Measurements from ENCODE around the gene MTERF4.

MTERF4 gene

DNA sequence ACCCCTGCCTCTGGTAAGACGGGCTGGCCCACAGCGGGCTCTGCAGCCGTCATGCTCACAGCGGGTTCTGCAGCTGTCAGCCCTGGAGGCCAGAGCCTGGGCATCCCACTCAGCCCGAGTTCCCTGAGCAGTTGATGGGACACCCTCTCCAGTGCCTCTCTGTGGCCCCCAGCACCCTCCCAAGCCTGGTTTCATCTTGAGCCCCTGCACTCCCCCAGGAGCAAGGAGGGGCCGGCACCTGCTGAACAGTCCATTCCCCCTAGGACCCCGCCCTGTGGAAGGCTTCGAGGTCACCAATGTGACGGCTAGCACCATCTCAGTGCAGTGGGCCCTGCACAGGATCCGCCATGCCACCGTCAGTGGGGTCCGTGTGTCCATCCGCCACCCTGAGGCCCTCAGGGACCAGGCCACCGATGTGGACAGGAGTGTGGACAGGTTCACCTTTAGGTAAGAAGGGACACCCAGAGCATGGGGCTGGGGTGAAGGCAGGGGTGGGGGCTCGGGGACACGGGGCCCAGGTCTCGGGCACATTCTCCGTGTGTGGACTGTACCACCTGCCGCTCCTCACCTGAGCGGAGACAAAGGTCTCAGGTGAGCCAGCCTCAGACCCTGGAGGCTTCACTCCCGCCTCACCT is 34.5 kb downstream of the MTERF4 start:
- no peak for DNase-seq

DNA sequence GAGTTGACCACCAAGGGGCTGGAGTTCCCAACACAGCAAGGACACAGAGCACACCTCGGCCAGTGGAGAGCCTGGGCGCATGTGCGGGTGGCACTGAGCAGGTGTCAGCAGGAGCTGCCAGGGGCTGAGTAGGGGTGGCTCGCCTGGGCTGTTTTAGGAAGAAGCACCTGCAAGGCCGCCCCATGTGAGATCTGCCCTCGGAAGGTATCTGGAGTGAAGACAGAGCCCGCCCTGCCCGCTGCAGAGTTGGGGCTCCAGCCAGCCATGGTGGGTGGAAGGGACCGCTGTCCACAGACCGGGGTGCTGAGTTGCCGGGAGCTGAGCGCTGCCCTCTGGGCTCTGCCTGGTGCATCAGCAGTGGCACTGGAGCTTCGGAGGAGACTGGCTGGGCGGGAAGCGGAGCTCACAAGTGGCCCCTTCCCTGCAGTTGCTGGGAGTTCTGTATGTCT is 35.2 kb downstream of the MTERF4 start:
- no peak for DNase-seq

DNA sequence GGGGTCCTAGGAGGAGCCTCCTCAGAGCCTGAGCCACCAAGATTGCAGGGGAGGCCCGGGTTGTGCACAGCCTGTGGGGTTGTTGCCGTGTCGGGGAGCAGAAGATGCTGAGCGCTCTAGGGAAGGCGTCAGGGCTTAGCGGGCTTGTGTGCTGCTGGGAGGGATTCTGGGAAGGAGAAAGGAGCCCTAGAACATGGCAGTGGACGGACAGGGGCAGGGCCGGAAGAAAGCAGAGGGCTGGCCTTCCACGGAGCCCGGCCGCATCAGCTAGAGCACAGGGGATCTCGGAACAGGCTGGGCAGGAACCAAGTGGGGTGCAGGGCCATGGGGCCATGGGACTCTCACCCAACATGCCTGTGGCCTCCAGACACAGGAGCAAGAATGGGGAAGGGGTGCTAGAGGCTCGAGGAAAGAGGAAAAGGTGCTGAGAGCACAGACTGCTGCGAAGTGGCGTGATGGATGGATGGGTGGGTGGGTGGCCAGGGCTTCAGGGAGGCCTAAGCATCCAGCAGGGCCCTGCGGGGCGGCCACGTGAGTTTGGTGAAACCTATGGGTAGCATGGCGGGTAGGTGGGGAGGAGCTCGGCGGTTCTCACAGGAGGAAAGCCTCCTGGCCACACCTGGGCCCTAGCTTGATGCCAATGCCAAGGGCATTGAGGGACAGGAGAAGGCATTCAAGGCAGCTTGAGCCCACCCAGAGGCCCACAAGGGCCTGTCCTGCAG is 35.8 kb downstream of the MTERF4 start:
- no peak for DNase-seq

DNA sequence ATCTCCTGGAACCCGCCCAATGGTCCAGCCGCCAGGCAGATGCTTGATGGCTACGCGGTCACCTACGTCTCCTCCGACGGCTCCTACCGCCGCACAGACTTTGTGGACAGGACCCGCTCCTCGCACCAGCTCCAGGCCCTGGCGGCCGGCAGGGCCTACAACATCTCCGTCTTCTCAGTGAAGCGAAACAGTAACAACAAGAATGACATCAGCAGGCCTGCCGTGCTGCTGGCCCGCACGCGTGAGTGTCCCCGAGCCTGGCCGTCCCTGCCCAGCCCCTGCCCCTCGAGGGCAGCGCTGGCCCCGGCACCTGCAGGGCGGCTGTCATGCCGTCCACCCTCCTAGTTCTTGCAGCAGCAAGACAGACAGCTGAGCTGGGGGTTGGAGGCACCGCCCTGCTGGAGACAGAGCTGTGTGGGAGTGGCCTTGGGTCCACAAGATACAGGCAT is 36.7 kb downstream of the MTERF4 start:
- DNase-seq: no peak

DNA sequence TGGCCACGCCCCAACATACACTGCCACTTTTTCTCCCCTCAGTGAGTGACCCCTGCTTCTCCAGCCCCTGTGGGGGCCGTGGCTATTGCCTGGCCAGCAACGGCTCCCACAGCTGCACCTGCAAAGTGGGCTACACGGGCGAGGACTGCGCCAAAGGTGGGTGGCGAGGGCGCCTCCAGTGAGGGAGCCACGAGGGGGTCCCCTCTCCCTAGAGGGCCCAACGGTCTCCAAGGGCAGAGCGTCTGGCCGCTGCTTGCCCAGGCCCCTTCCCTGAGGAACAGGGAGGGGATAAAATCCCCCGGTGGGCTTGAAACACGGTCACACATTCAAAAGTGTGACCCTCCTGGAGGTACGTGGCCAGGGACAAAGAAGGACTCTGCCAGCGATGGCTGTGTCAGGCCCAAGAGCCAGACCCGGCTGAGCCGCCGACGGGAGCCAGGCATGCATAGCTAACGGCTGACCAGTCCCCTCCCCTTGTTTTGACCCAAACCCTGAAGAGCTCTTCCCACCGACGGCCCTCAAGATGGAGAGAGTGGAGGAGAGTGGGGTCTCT is 37.2 kb downstream of the MTERF4 start:
- DNase-seq: no peak

DNA sequence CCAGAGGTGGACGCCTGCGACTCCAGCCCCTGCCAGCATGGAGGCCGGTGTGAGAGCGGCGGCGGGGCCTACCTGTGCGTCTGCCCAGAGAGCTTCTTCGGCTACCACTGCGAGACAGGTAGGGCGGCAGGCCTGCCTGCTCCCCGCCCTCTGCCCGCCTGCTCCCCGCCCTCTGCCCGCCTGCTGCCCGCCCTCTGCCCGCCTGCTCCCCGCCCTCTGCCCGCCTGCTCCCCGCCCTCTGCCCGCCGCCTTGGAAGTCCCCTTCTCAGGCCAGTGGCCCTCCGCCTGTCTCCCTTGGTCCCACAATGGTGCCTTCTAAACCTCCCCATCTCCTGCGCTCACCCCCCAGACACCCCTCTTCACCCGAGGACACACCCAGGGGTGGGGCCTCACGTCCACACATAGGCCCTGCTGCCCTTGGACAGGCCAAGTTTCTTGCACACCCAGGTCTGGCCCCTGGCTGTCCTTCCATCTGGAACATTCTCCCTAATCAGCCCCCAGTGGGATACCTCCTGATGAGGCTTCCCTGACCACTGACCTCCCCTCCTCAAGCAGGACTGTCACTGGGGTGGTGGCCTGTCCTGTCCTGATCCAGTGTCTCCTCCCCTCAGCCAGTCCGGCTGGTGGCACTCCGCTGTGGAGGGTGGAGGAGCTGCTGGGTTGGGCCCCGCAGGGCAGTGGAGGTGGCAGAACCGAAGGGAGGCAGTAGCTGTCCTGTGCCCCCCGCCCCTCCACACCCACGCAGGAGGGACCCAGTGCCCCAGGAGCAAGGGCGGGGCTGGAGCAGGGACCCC is 37.9 kb downstream of the MTERF4 start:
- DNase-seq: peak; percentile 38

DNA sequence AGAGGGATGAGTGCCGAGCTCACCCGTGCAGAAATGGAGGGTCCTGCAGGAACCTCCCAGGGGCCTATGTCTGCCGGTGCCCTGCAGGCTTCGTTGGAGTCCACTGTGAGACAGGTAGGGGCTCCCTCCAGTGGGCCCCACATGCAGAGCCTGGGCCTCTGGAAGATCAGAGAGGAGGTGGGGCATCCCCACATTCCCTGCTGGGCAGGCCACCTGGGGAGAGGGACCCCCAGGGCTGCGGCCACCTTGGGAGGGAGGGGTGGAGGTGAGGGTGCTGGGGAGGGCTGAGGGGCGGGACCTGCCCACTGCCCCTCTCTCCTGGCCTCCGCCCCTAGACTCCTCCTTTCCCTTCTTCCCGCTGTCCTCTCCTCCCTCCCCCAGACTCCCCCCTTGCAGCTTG is 38.5 kb downstream of the MTERF4 start:
- DNase-seq: no peak

DNA sequence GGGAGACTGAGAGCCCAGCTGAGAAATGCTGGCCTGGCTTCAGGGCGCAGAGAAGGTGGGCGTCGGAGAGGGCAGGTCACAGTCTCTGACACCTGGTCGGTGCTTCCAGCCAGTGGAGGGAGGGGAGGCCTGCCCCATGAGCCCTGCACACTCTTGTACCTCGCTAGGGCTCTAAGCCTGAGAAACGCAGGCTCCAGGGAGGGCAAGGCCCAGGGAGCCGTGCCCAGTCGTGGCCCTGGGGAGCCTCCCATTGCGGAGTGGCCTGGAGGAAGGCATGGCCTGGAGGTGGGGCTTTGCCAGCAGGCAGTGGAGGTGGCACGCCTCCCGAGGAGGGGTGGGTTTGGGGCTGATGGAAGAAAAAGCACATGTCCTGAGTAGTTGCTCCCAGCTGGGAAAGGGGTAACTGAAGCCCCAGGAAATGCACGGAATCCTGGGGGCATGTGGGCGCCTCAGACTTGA is 39.0 kb downstream of the MTERF4 start:
- no peak for DNase-seq

DNA sequence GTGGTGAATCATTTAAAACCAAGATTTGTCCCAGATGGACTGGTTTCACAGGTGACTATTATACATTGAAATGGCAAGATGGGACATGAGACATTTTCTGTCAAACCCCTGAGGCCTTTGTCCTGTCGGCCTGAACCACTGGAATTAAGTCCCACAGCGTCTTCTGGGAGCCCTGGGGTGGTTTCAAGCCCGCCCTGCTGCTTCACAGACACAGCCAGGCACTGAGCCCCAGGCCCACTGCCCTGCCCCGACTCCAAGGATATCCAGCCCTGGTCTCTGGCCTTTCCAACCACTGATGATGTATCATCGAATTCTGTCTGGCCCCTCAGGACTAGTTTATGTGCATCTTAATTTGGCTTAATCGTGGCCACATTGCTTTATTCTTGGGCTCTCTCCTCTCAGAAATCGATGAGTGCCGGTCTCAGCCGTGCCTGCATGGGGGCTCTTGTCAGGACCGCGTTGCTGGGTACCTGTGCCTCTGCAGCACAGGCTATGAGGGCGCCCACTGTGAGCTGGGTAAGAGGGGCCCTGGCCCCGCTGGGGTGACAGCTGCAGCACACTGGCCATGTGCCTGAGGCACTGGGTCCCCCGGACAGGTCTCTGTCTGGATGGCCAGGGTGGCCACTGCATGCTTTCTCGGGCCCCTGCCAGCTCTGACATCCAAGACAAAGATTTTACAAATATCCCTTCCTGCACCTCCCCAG is 39.5 kb downstream of the MTERF4 start:
- DNase-seq: no peak

DNA sequence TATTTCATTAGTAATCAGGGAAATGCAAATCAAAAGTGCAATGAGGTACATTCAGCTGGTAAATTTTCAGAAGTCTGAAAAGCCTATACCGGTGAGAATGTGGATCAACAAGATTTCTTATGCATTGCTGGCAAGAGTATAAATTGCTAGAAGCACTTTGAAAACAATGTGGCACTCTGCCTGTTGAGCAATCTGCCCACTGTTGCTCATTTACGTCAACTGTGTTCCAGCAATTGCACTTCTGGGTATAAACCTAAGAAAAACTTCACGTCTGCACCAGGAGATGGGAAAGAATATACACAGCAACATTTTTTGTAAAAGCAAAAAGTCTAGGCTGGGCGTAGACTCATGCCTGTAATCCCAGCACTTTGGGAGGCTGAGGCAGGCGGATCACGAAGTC is 40.8 kb downstream of the MTERF4 start:
- no peak for DNase-seq

DNA sequence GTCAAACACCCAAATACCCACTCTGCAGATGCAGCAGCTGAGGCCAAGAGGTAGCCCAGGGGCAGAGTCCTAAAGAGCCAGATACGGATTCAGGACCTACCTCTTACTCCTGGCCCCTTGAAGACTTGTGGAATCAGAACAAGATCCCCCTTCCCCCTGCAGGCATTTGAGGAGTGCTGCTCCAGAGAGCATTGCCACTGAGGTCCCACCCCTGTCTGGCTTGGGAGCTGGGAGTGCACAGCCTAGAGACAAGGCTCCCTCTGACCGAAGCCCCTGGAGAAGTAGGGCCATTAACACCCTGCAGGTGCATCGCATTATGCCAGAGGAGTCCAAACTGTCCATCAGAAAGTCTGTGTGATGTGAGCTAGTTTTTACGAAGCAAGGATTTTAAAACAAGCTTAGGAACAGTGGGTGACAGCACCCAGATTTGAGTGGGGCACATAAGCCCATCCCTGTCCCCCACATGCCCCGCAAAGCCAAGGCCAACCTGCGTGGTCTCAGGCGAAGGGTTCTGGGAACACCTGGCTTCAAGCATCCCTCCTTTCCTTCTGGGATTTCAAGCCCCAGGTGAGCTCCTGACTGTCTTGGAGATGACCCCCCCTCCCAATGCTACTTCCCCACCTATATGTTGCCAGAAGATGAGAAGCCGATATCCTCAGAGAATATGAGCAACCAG is 48.4 kb downstream of the MTERF4 start:
- DNase-seq: no peak

DNA sequence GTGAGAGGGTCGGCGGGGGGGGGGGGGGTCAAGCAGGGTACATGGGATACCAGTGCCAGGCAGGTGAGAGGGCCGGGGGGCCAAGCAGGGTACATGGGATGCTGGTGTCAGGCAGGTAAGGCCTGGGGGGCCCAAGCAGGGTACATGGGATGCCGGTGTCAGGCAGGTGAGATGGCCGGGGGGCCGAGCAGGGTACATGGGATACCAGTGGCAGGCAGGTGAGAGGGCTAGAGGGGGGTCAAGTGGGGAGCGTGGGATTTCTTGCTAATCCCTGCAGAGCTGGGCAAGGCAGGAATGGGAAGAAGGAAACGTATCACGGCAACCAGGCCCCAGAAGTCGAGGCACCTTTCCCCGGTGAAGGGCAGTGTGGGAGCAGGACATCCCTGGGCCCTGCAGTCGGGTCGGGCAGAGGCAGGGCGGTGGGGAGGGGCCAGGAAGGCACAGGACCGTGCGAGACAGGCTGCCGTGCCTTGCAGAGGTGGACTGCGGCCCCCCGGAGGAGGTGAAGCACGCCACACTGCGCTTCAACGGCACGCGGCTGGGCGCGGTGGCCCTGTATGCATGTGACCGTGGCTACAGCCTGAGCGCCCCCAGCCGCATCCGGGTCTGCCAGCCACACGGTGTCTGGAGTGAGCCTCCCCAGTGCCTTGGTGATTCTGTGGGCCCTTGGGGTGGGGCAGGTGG is 49.3 kb downstream of the MTERF4 start:
- no peak for DNase-seq

DNA sequence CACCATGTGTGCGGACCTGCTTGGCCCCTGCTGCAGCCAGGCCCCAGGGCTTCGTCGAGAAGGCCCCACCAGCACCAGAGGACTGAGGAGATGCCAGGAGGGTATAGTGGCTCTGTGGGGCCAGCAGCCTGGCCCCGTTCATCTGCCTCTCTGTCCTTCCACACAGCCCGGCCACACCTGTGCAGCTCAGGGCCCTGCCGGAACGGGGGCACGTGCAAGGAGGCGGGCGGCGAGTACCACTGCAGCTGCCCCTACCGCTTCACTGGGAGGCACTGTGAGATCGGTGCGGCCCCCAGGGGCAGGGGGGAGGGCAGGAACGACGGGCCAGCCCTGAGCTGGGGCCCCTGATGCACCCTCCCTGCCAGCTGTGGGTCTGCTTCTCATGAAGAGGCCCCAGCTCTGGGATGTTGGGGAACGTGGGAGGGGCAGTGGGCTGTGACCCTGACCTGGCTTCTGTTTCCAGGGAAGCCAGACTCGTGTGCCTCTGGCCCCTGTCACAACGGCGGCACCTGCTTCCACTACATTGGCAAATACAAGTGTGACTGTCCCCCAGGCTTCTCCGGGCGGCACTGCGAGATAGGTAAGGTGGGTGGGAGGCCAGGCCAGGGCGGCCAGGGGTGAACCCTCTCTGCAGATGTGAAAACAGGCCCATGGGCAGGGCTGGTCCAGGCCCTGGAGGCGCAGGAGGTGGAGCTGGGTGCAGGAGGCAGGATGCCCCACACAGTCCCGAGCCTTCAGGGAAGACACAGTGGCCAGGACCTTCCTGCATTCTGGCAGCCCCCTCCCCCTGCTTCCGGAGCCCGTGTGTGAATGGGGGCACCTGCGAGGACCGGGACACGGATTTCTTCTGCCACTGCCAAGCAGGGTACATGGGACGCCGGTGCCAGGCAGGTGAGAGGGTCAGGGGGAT is 50.3 kb downstream of the MTERF4 start:
- DNase-seq: no peak

DNA sequence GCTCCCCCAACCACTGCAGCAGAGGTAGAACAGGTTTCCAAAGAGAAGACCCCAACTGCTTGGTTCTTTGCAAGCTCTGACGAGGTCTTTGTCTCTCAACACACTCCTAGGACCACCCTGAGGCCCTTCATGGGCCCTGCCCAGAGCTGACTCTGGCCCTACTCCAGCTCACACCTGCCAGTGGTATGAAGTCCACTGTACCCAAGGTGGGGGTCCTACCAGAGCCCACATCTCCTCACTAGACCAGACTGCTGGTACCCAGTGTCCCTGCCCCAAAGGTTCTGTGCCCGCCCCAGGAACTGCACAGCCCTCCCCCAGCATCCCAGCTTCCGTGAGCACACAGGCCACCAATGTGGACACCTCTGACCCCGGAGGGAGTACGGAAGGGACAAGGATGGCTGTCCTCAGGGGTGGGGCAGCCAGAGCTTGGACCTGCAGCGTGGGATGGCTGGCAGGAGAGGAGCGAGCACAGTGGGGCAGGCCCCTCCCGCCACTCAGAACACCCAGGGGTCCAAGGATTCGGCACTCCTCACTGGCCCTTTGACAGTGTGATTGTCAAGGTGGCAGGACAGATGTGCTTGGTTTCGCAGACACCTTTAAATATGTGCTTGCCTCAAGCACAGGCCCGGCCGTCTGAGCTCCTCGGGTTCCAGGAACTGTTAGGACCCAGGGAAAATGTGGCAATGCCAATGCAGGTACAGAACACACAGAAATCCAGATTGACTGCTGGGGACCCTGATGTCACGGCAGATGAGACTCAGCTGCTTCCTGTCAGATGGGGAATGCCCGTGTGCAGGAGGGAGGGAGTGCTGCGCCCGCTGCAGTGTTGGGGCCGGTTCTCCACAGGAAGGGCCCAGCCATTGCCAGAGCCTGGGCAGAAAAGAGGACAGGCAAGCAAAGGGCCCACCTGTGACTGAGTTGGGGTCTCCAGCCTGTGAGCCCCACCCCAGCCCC is 51.2 kb downstream of the MTERF4 start:
- DNase-seq: no peak

DNA sequence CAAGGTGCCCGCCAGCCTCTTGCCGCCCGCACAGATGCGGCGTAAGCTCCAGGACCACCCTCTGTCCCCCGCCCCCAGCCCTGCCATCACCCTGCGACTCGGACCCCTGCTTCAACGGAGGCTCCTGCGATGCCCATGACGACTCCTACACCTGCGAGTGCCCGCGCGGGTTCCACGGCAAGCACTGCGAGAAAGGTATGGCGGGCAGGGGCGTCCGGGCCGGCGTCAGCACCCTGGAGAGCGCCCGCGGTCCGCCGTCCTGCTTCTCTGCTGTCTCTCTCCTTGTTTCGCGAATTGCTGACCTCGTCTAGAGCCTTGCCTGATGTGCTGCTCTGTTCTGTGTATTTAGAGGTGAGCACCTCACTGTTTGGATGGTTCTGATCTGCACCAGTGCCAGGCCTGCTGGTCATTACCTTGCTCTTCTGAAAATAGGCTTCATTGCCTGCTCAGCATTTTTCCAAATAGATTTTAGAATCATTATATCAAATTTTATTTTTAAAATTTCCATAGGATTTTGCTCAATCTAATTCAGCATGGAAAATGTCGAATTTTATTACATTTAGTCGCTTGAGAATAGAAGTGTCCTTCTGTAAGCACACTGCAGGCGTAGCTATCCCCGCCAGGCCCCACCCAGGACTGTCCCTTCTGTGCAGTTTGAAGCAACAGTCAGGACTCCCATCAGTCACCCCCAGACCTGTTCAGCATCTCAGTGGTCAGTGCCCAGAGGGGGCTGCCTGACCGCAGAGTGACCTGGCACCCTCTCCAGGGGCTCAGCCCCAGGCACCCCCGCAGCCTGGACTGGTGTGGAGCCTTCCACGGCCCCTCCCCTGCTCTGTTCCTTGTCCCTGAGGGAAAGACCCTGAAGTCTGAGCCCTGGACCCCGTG is 52.1 kb downstream of the MTERF4 start:
- DNase-seq: no peak

DNA sequence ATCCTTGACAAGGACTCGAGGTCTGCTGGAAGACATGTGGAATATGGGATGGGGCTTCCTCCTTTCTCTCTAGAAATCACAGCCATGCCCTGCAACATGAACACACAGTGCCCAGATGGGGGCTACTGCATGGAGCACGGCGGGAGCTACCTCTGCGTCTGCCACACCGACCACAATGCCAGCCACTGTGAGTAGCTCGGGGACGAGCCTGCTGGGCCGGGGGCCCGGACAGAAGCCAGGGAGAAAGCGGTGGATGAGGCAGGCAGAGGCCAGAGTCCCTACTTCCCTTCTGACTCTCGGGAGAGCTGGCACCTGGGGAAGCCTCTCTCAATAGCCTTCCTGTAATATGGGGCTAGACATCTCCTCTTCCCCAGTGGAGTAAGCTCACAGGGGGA is 53.1 kb downstream of the MTERF4 start:
- no peak for DNase-seq

DNA sequence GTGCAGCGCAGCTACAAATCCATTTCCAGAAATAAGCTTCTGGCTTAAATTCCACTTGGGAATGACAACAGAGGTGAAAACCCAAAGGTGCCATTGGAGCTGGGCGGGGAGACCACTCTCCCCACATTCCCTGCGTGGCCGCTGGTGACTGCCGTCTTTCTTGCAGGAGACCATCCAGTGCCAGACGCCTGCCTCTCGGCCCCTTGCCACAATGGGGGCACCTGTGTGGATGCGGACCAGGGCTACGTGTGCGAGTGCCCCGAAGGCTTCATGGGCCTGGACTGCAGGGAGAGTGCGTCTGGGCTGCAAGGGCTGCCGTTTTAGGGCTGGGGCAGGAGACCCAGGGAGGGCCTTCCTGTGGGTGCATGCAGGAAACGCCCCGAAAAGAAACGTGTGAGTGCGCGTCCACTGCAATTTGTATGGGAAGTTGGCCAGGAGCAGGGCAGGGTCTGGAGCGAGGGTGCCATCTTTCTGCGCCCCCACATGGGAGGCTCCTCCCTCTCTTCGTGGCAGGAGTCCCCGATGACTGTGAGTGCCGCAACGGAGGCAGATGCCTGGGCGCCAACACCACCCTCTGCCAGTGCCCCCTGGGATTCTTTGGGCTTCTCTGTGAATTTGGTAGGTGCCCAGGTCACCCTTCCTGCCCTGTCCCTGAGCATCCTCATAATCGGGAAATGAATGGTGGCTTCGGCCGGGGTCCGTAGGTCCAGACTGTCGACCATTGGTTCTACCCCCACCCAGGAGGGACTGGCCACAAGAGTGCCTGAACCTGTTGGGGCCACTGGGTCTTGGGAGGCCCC is 53.7 kb downstream of the MTERF4 start:
- DNase-seq: no peak
